ENCODE data around the gene CFAP77.

DNA sequence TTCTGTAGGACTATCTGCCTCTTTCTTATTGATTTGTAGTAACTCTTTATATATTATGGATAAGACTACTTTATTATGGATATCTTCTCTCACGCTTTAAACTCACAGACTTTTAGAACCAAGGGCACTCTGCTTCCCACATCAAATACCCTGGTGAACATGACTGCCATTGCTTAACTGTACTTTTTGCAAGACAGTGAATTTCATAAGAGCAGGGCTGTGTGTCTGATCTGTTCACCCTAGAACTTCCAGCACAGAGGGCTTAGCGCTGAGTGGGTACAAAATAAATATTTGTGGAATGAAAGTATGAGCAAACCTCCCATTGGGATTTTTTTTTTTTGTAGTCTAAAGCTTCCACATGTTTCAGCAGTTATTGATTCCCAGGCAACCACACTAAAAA is 84.8 kb downstream of the CFAP77 start:
- TF ChIP-seq, protein P1, sequence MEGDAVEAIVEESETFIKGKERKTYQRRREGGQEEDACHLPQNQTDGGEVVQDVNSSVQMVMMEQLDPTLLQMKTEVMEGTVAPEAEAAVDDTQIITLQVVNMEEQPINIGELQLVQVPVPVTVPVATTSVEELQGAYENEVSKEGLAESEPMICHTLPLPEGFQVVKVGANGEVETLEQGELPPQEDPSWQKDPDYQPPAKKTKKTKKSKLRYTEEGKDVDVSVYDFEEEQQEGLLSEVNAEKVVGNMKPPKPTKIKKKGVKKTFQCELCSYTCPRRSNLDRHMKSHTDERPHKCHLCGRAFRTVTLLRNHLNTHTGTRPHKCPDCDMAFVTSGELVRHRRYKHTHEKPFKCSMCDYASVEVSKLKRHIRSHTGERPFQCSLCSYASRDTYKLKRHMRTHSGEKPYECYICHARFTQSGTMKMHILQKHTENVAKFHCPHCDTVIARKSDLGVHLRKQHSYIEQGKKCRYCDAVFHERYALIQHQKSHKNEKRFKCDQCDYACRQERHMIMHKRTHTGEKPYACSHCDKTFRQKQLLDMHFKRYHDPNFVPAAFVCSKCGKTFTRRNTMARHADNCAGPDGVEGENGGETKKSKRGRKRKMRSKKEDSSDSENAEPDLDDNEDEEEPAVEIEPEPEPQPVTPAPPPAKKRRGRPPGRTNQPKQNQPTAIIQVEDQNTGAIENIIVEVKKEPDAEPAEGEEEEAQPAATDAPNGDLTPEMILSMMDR (IDR thresholded peaks at IDR 0.05; ENCODE audit: poor library complexity, severe bottlenecking) = no peak
- TF ChIP-seq EZH2 (IDR thresholded peaks at IDR 0.05; ENCODE audit: borderline replicate concordance, insufficient read depth, low read length, poor library complexity, severe bottlenecking) = no peak
- TF ChIP-seq, protein P2, sequence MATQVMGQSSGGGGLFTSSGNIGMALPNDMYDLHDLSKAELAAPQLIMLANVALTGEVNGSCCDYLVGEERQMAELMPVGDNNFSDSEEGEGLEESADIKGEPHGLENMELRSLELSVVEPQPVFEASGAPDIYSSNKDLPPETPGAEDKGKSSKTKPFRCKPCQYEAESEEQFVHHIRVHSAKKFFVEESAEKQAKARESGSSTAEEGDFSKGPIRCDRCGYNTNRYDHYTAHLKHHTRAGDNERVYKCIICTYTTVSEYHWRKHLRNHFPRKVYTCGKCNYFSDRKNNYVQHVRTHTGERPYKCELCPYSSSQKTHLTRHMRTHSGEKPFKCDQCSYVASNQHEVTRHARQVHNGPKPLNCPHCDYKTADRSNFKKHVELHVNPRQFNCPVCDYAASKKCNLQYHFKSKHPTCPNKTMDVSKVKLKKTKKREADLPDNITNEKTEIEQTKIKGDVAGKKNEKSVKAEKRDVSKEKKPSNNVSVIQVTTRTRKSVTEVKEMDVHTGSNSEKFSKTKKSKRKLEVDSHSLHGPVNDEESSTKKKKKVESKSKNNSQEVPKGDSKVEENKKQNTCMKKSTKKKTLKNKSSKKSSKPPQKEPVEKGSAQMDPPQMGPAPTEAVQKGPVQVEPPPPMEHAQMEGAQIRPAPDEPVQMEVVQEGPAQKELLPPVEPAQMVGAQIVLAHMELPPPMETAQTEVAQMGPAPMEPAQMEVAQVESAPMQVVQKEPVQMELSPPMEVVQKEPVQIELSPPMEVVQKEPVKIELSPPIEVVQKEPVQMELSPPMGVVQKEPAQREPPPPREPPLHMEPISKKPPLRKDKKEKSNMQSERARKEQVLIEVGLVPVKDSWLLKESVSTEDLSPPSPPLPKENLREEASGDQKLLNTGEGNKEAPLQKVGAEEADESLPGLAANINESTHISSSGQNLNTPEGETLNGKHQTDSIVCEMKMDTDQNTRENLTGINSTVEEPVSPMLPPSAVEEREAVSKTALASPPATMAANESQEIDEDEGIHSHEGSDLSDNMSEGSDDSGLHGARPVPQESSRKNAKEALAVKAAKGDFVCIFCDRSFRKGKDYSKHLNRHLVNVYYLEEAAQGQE (IDR thresholded peaks at IDR 0.05; ENCODE audit: borderline replicate concordance) = no peak
